Hepatocyte (in vitro differentiated cells): ENCODE data around the gene PXMP4. TPM values are rescaled to one million over a fixed set of nuclear protein-coding genes. Genes with fewer than 3 reads are reported as not detected.

Source experiments
- DNase-seq: peaks from one replicate; pipeline ENCODE4 v3.0.0-alpha.2; 2016; ENCODE audit warnings: low spot score
- H2AFZ ChIP-seq: fragments of 200-600 bp; sonication (generic); 2 replicates; pipeline ENCODE4 v1.6.0; 2016; ENCODE audit warnings: antibody characterized with exemption, mild to moderate bottlenecking
- H3K27ac ChIP-seq: fragments of 200-600 bp; sonication (generic); 2 replicates; pipeline ENCODE4 v1.5.1; 2016; ENCODE audit warnings: mild to moderate bottlenecking
- H3K27me3 ChIP-seq: fragments of 200-600 bp; sonication (generic); 2 replicates; pipeline ENCODE4 v1.6.1; 2016
- H3K36me3 ChIP-seq: fragments of 200-600 bp; sonication (generic); replicated peaks from 2 replicates; pipeline ENCODE4 v1.5.1; 2016; ENCODE audit warnings: low read depth; ENCODE audit not compliant: insufficient read depth
- H3K4me1 ChIP-seq: fragments of 200-600 bp; sonication (generic); 2 replicates; pipeline ENCODE4 v1.5.1; 2016; ENCODE audit warnings: mild to moderate bottlenecking, moderate library complexity; ENCODE audit not compliant: insufficient read depth
- H3K4me2 ChIP-seq: fragments of 200-600 bp; sonication (generic); 2 replicates; pipeline ENCODE4 v1.6.0; 2016
- H3K4me3 ChIP-seq: fragments of 200-600 bp; sonication (generic); 2 replicates; pipeline ENCODE4 v1.5.1; 2016; ENCODE audit warnings: mild to moderate bottlenecking
- H3K79me2 ChIP-seq: fragments of 200-600 bp; sonication (generic); 2 replicates; pipeline ENCODE4 v1.6.0; 2017; ENCODE audit warnings: mild to moderate bottlenecking
- H3K9me2 ChIP-seq: fragments of 200-600 bp; sonication (generic); replicated peaks from 2 replicates; pipeline ENCODE4 v1.6.0; 2017; ENCODE audit warnings: mild to moderate bottlenecking; ENCODE audit not compliant: insufficient read depth
- H3K9me3 ChIP-seq: fragments of 200-600 bp; sonication (generic); 2 replicates; pipeline ENCODE4 v1.5.1; 2016; ENCODE audit warnings: low read depth, mild to moderate bottlenecking
- H4K20me1 ChIP-seq: fragments of 200-600 bp; sonication (generic); 2 replicates; pipeline ENCODE4 v1.6.0; 2016; ENCODE audit warnings: mild to moderate bottlenecking; ENCODE audit not compliant: insufficient read depth, poor library complexity, severe bottlenecking
- EZH2 ChIP-seq: fragments of 200-600 bp; sonication (generic); IDR thresholded peaks from 2 replicates; pipeline ENCODE4 v1.6.1; 2016; ENCODE audit warnings: antibody characterized with exemption, mild to moderate bottlenecking, borderline replicate concordance
- EZH2phosphoT487 ChIP-seq: fragments of 200-600 bp; sonication (generic); IDR thresholded peaks from one replicate; pipeline ENCODE4 v1.6.1; 2018; ENCODE audit warnings: antibody characterized with exemption, mild to moderate bottlenecking, low read depth, moderate library complexity; ENCODE audit not compliant: unreplicated experiment, severe bottlenecking
- WGBS: methylation state at CpG from one replicate; pipeline ENCODE4 v1.1.6; 2016; ENCODE audit warnings: low lambda C conversion rate; ENCODE audit errors: missing lambda C conversion rate; 5-methylcytosine and 5-hydroxymethylcytosine counted together
- polyA plus RNA-seq: library from polyadenylated mRNA; unstranded; fragments of >200 nt; fragmentation: Nextera tagmentation; extraction: Ambion mirVana; gene quantifications from 2 replicates; pipeline ENCODE4 v1.2.1, GENCODE V29; 2016
- total RNA-seq: library from RNA; depleted of rRNA; stranded (reverse); fragments of >200 nt; gene quantifications from 2 replicates; pipeline ENCODE4 v1.2.3, GENCODE V29; 2014
- TF ChIP-seq, protein P1 (sequence below): fragments of 200-600 bp; sonication (generic); IDR thresholded peaks from 2 replicates; pipeline ENCODE4 v1.5.1; 2016; ENCODE audit warnings: antibody characterized with exemption, mild to moderate bottlenecking; ENCODE audit not compliant: poor library complexity

The PXMP4 gene
- total and polyA plus RNA-seq, 2 experiments from 2014 or later: 4.1 to 4.7 TPM

DNA sequence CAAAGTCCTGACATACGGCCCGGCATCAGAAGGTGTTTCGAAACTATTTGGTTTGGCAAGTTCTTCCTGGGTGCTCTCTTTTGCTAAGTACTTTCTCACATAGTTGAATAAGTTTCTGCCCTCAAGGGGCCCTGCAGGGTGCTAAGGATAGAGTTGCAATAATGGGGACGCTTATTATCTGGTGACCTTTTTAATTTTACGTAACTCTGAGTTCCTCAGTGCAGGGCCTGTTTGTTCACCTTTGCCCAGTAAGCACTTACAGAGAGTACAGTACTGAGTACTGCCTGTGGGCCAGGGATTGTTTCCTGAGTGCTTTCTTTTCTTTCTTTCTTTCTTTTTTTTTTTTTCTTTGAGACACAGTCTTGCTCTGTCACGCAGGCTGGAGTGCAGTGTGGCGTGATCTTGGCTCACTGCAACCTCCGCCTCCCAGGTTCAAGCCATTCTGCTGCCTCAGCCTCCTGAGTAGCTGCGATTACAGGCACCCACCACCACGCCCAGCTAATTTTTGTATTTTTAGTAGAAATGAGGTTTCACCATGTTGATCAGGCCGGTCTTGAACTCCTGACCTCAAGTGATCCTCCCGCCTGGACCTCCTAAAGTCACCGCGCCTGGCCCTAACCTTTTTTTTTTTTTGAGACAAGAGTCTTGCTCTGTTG lies 4.5 kb upstream of the PXMP4 start:
- TF ChIP-seq EZH2phosphoT487: no peak
- TF ChIP-seq EZH2: no peak
- TF ChIP-seq, protein P1, sequence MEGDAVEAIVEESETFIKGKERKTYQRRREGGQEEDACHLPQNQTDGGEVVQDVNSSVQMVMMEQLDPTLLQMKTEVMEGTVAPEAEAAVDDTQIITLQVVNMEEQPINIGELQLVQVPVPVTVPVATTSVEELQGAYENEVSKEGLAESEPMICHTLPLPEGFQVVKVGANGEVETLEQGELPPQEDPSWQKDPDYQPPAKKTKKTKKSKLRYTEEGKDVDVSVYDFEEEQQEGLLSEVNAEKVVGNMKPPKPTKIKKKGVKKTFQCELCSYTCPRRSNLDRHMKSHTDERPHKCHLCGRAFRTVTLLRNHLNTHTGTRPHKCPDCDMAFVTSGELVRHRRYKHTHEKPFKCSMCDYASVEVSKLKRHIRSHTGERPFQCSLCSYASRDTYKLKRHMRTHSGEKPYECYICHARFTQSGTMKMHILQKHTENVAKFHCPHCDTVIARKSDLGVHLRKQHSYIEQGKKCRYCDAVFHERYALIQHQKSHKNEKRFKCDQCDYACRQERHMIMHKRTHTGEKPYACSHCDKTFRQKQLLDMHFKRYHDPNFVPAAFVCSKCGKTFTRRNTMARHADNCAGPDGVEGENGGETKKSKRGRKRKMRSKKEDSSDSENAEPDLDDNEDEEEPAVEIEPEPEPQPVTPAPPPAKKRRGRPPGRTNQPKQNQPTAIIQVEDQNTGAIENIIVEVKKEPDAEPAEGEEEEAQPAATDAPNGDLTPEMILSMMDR: no peak
- no peak overlapping the region for H3K4me3 ChIP-seq
- no peaks in the 10 kb centered on the region for H3K9me3 ChIP-seq
- 85% methylated on average over 14 of the region's 14 CpGs for WGBS
- peak overlapping the region; percentile 52 for H3K27ac ChIP-seq
- no peaks in the 10 kb centered on the region for H3K79me2 ChIP-seq
- no peak for DNase-seq
- H2AFZ ChIP-seq: peak overlapping the region; percentile 10
- H3K9me2 ChIP-seq: no peaks in the 10 kb centered on the region
- no peaks in the 10 kb centered on the region for H3K36me3 ChIP-seq
- no peaks in the 10 kb centered on the region for H4K20me1 ChIP-seq
- H3K4me2 ChIP-seq: no peak overlapping the region
- no peaks in the 10 kb centered on the region for H3K27me3 ChIP-seq
- peaks cover 4% of the 10 kb centered on the region for H3K4me1 ChIP-seq

DNA sequence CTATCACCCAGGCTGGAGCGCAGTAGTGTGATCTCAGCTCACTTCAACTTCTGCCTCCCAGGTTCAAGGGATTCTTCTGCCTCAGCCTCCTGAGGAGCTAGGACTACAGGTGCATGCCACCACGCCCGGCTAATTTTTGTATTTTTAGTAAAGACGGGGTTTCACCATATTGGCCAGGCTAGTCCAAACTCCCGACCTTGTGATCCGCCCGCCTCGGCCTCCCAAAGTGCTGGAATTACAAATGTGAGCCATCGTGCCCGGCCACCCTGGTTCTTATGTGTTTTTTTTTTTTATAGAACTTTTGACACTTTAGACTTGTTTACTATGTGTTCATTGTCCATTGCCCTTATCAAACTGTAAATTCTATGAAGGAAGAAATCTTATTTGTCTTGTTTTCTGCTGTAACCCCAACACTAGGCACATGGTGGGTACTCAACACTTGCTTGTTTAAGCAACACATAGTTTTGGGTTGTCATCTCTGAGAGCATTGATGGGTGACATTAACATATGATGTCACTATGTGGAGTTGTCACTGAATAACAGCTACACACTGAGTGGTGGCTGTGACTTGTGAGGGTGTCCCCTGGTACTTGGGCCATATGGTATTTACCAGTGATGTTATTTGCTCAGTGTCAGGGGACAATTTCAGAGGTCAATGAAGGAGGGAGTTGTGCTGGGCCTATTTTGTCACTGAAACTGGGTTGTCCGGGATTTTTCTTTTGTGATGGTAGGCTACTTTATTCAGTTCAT lies 1.5 kb upstream of the PXMP4 start:
- 96% methylated on average over 11 of the region's 11 CpGs for WGBS
- TF ChIP-seq EZH2phosphoT487 (no peak), EZH2 (no peak)
- TF ChIP-seq, protein P1: no peak
- Histone ChIP-seq H3K36me3 (no peaks in the 10 kb centered on the region), H4K20me1 (no peaks in the 10 kb centered on the region), H3K27ac (no peak overlapping the region), H3K4me3 (no peak overlapping the region), H3K9me3 (no peaks in the 10 kb centered on the region), H3K27me3 (no peaks in the 10 kb centered on the region), H2AFZ (no peak overlapping the region), H3K4me1 (peaks cover 4% of the 10 kb centered on the region), H3K4me2 (no peak overlapping the region), H3K79me2 (no peaks in the 10 kb centered on the region), H3K9me2 (no peaks in the 10 kb centered on the region)
- no peak for DNase-seq

DNA sequence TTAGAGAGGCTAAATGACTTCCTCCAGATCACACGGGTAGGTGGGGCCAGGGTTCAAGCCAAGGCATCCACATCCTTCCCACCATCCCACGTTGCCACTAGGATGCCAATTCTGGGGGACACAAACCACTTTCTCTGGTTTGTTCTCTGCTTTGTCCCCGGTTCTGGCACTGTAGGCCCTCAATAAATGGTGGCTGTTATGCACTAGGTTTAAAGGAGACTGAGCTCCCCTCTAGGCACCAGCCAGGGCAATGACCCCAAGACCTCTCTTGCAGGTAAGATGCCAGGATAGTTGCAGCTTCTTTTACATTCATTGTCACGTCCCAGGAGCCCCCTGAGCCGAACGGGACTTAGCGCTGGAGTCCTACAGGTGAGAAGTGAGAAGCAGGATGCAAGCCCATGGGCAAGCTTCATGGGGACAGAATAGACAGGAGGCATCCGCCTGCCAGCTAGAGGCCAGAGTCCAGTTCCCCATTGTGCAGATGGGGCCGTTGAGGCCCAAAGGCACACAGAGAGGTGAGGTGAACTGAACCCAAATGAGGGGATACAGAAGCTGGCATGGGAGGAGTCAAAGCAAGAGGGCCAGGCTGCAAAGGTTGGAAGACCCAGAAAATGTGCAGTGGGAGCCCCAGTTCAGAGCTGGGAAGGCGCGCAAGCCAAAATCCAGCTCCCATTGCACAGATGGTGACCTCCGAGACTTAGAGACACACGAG lies 677 bp downstream of the PXMP4 start:
- no peak overlapping the region for H3K27ac ChIP-seq
- H2AFZ ChIP-seq: peak overlapping the region; percentile 70
- H3K9me3 ChIP-seq: no peaks in the 10 kb centered on the region
- 76% methylated on average over 13 of the region's 13 CpGs for WGBS
- no peaks in the 10 kb centered on the region for H3K9me2 ChIP-seq
- no peaks in the 10 kb centered on the region for H4K20me1 ChIP-seq
- no peaks in the 10 kb centered on the region for H3K36me3 ChIP-seq
- H3K4me2 ChIP-seq: peak overlapping the region; percentile 76
- no peaks in the 10 kb centered on the region for H3K79me2 ChIP-seq
- peak overlapping the region; percentile 24 for H3K4me3 ChIP-seq
- no peaks in the 10 kb centered on the region for H3K27me3 ChIP-seq
- TF ChIP-seq EZH2phosphoT487 (no peak), EZH2 (no peak)
- TF ChIP-seq, protein P1: no peak
- no peak for DNase-seq
- H3K4me1 ChIP-seq: peaks cover 4% of the 10 kb centered on the region
